Nephron (organoid): Measurements from ENCODE around the gene MAMLD1.
A peak's percentile ranks its signal among the peaks of the same experiment; 100 is the strongest.

ENCODE experiments used
- H3K27ac Mint-ChIP-seq, 3 experiments: 2 replicates each; pipeline ENCODE4 v1.8.0; 2020; ENCODE audit warnings: mixed read lengths in 3 of 3, mild to moderate bottlenecking in 2 of 3, moderate library complexity in 1 of 3
- H3K27me3 Mint-ChIP-seq: 2 replicates; pipeline ENCODE4 v1.8.0; 2021; ENCODE audit warnings: low read depth, mild to moderate bottlenecking, moderate library complexity, mixed read lengths
- H3K36me3 Mint-ChIP-seq: 2 replicates; pipeline ENCODE4 v1.8.0; 2020; ENCODE audit warnings: low read depth, mixed read lengths
- H3K4me1 Mint-ChIP-seq: 2 replicates; pipeline ENCODE4 v1.8.0; 2020; ENCODE audit warnings: mixed read lengths
- H3K4me3 Mint-ChIP-seq, 3 experiments: 2 replicates each; pipeline ENCODE4 v1.8.0; 2020; ENCODE audit warnings: mild to moderate bottlenecking in 3 of 3, mixed read lengths in 3 of 3, moderate library complexity in 2 of 3
- H3K9me3 Mint-ChIP-seq: 2 replicates; pipeline ENCODE4 v1.8.0; 2020; ENCODE audit warnings: mixed read lengths
- CTCF ChIP-seq, 3 experiments: fragments of 200-600 bp; sonication (generic); IDR thresholded peaks; one replicate each; pipeline ENCODE4 v1.5.0; 2021; ENCODE audit warnings: antibody characterized with exemption in 3 of 3; ENCODE audit not compliant: unreplicated experiment in 3 of 3

The MAMLD1 gene

DNA sequence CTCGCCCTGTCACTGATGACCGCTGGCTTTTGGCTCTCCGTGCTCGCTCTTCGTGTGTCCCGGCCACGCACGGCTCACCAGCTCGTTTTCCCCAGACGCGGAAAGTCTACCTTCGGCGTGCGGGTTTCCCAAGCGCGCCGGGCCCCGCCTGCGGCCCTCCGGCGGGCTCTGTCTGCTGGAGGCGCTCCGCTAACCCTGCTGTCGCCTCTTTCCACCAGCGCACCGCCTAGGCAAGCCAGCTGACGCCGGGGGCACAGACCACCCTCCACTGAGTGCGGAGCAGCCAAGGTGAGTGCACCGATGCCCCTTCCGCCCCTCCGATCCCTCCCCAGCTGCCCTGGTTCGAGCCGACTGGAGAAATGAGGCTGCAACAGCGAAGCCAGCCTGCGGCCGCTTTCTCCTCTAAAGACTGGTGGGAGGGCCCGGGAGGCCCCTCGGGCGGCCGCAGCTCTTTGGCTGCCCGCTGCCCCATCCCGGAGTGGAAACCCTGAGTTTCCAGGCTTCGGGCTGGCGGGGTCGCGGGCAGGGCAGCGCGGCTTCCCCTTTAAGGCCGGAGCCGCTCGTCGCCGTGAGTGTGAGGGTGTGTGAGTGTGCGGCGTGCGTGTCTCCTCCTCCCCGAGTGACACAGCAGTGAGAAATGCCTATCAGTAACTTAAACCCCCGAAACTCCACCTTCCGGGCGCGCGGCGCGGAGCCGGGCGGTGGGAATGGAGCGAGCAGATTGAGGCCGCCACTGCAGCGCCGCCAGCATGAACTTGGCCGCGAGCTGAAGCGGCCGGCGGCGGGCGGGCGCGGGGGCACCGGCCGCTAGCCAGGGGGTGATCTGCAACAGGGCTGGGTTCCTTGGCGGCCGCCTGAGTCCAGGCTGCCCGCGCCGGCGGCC is at the start of gene MAMLD1:
MAMLD1 (plus strand) TSS at position 719 of the 883 bp plus-strand sequence. CDS start 82,200 bp downstream, outside the sequence.
- no peak for TF ChIP-seq CTCF (IDR thresholded peaks at IDR 0.05; ENCODE audit: unreplicated experiment in 3 of 3)
- peaks cover 16% of the 10 kb centered on the region for H3K9me3 Mint-ChIP-seq
- peak within 1 kb of the TSS; percentile 78 to 93 (median 93) for H3K4me3 Mint-ChIP-seq
- H3K36me3 Mint-ChIP-seq, result no peaks in the 10 kb centered on the region
- H3K4me1 Mint-ChIP-seq, result peaks cover 10% of the 10 kb centered on the region
- peaks cover 39% of the 10 kb centered on the region for H3K27me3 Mint-ChIP-seq
- peak within 1 kb of the TSS in 2 of 3 experiments; percentile 42 to 82 for H3K27ac Mint-ChIP-seq

- TF ChIP-seq CTCF (IDR thresholded peaks at IDR 0.05; ENCODE audit: unreplicated experiment in 3 of 3), result no peak
- peaks cover 4% of the 10 kb centered on the region for H3K27me3 Mint-ChIP-seq
- H3K4me1 Mint-ChIP-seq, result peaks cover 13% of the 10 kb centered on the region
- H3K4me3 Mint-ChIP-seq, result no peak overlapping the region
- peaks cover 19% of the 10 kb centered on the region for H3K9me3 Mint-ChIP-seq
- H3K36me3 Mint-ChIP-seq, result no peaks in the 10 kb centered on the region
- H3K27ac Mint-ChIP-seq, result peak overlapping the region in 1 of 3 experiments; percentile 74
These were observed 49.6 kb upstream of the MAMLD1 start for GRCh38 chrX:150313514-150313913.

DNA sequence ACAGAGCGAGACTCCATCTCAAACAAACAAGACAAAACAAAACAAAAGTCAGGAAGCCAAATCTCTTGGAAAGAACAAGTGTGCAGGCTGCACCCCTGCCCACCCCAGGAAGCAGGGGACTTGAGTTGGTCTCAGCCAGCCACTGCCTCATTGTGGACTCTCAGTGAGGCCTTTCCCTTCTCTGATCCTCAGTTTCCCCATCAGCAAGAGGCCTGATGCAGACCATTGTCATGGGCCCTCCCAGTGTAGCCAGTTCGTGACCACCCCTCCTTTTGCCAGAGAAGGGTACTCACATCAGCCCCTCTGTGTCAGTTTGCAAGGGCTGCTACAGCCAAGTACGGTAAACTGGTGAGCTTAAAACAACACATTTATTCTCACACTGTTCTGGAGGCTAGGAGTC is 48.9 kb upstream of the MAMLD1 start:
- Mint-ChIP-seq H3K27me3 (peaks cover 4% of the 10 kb centered on the region), H3K27ac (no peak overlapping the region), H3K36me3 (no peaks in the 10 kb centered on the region), H3K4me1 (peaks cover 13% of the 10 kb centered on the region), H3K9me3 (peaks cover 19% of the 10 kb centered on the region), H3K4me3 (no peak overlapping the region)
- TF ChIP-seq CTCF (IDR thresholded peaks at IDR 0.05; ENCODE audit: unreplicated experiment in 3 of 3), result no peak

GRCh38 chrX:150316564-150316963 is 46.6 kb upstream of the MAMLD1 start:
- no peak for TF ChIP-seq CTCF (IDR thresholded peaks at IDR 0.05; ENCODE audit: unreplicated experiment in 3 of 3)
- no peaks in the 10 kb centered on the region for H3K36me3 Mint-ChIP-seq
- H3K9me3 Mint-ChIP-seq, result peaks cover 21% of the 10 kb centered on the region
- H3K4me3 Mint-ChIP-seq, result peak overlapping the region in 2 of 3 experiments; percentile 3 to 44
- H3K4me1 Mint-ChIP-seq, result peaks cover 18% of the 10 kb centered on the region
- peaks cover 4% of the 10 kb centered on the region for H3K27me3 Mint-ChIP-seq
- H3K27ac Mint-ChIP-seq, result peak overlapping the region in 2 of 3 experiments; percentile 74 to 96

DNA sequence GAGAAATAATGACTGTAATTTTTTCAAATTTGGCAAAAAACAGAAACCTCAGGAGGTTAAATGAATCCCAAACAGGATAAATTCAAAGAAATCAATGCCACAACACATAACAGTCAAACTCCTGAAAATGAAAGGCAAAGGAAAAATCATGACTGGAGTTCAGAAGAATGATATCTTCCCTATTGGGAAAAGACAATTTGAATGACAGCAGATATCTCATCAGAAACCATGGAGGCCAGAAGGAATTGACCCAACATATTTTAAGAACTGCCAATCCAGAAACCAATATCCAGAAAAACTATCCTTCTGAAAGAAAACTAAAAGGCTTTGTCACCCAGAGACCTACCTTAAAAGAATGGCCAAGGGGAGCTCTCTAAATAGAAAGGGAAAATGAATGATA is 40.1 kb upstream of the MAMLD1 start:
- Mint-ChIP-seq H3K4me1 (peaks cover 15% of the 10 kb centered on the region), H3K27me3 (no peaks in the 10 kb centered on the region), H3K9me3 (peaks cover 24% of the 10 kb centered on the region), H3K27ac (no peak overlapping the region), H3K4me3 (no peak overlapping the region), H3K36me3 (no peaks in the 10 kb centered on the region)
- no peak for TF ChIP-seq CTCF (IDR thresholded peaks at IDR 0.05; ENCODE audit: unreplicated experiment in 3 of 3)
